ENCODE measurements around the gene ITPR1.

ITPR1 gene

GRCh38 chr3:4460334-4460733 lies 32.8 kb upstream of the ITPR1 start:
- Histone ChIP-seq H2AFZ (ENCODE audit: low read length) (no peak overlapping the region), H3K36me3 (ENCODE audit: insufficient read depth, low read length) (no peaks in the 10 kb centered on the region), H4K20me1 (ENCODE audit: insufficient read depth, low read length, poor library complexity, severe bottlenecking) (no peaks in the 10 kb centered on the region), H3K9me3 (ENCODE audit: insufficient read depth, low read depth, low read length) (no peaks in the 10 kb centered on the region), H3K4me1 (ENCODE audit: insufficient read depth, low read length, poor library complexity, severe bottlenecking) (peaks cover 7% of the 10 kb centered on the region), H3K79me2 (ENCODE audit: insufficient read depth, low read length) (no peaks in the 10 kb centered on the region), H3K9me2 (replicated peaks; ENCODE audit: low read depth, low read length) (no peaks in the 10 kb centered on the region), H3K9ac (ENCODE audit: low read depth, low read length, poor library complexity, severe bottlenecking) (no peak overlapping the region), H3K4me3 (ENCODE audit: low read length, poor library complexity, severe bottlenecking) (no peak overlapping the region), H3K4me2 (ENCODE audit: low read depth, low read length, poor library complexity, severe bottlenecking) (no peak overlapping the region), H3F3A (ENCODE audit: low read depth) (no peaks in the 10 kb centered on the region), H3K27me3 (ENCODE audit: insufficient read depth, low read length, poor library complexity, severe bottlenecking) (no peaks in the 10 kb centered on the region)
- TF ChIP-seq, protein P1, sequence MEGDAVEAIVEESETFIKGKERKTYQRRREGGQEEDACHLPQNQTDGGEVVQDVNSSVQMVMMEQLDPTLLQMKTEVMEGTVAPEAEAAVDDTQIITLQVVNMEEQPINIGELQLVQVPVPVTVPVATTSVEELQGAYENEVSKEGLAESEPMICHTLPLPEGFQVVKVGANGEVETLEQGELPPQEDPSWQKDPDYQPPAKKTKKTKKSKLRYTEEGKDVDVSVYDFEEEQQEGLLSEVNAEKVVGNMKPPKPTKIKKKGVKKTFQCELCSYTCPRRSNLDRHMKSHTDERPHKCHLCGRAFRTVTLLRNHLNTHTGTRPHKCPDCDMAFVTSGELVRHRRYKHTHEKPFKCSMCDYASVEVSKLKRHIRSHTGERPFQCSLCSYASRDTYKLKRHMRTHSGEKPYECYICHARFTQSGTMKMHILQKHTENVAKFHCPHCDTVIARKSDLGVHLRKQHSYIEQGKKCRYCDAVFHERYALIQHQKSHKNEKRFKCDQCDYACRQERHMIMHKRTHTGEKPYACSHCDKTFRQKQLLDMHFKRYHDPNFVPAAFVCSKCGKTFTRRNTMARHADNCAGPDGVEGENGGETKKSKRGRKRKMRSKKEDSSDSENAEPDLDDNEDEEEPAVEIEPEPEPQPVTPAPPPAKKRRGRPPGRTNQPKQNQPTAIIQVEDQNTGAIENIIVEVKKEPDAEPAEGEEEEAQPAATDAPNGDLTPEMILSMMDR (conservative IDR thresholded peaks at IDR 0.05; ENCODE audit: low read length), result no peak

DNA sequence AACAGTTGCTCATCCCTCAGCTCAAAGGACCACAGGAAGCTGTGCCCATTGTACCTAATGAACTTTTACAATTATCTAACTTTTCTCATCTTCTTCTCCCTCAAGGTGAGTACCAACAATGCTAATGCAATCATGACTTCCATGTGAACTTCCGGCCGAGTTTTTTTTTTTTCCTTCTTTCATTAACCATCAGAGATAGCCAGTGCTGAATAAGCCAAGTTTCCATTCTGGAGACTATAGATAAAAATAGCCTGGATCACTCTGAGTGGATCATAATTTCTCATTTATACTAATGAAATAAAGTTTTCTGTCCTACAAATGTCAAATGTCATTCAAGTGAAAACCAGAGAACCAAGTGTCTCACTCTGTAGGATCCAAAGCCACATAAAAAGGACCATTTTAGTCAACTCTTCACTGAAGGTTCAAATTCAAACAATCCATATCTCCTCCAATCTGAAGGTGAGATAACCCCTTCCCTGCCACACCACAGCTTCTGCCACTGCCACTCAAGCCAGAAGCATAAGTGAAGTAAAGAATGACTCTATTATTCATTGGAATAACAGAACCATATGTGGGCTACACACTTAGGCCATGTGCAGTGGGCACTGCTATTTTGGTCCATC lies 31.6 kb upstream of the ITPR1 start:
- peaks cover 11% of the 10 kb centered on the region for H3K4me1 ChIP-seq (ENCODE audit: insufficient read depth, low read length, poor library complexity, severe bottlenecking)
- H2AFZ ChIP-seq (ENCODE audit: low read length), result no peak overlapping the region
- H4K20me1 ChIP-seq (ENCODE audit: insufficient read depth, low read length, poor library complexity, severe bottlenecking), result no peaks in the 10 kb centered on the region

GRCh38 chr3:4462369-4463040 lies 30.6 kb upstream of the ITPR1 start:
- no peak overlapping the region for H3K9ac ChIP-seq (ENCODE audit: low read depth, low read length, poor library complexity, severe bottlenecking)
- H4K20me1 ChIP-seq (ENCODE audit: insufficient read depth, low read length, poor library complexity, severe bottlenecking), result no peaks in the 10 kb centered on the region
- H3K27me3 ChIP-seq (ENCODE audit: insufficient read depth, low read length, poor library complexity, severe bottlenecking), result no peaks in the 10 kb centered on the region
- H2AFZ ChIP-seq (ENCODE audit: low read length), result no peak overlapping the region
- H3K4me3 ChIP-seq (ENCODE audit: low read length, poor library complexity, severe bottlenecking), result no peak overlapping the region
- no peaks in the 10 kb centered on the region for H3K9me2 ChIP-seq (replicated peaks; ENCODE audit: low read depth, low read length)
- H3K9me3 ChIP-seq (ENCODE audit: insufficient read depth, low read depth, low read length), result no peaks in the 10 kb centered on the region
- no peak for TF ChIP-seq EZH2phosphoT487 (IDR thresholded peaks at IDR 0.05; ENCODE audit: borderline replicate concordance)
- TF ChIP-seq, protein P1 (conservative IDR thresholded peaks at IDR 0.05; ENCODE audit: low read length), result no peak
- H3K4me2 ChIP-seq (ENCODE audit: low read depth, low read length, poor library complexity, severe bottlenecking), result no peak overlapping the region
- peaks cover 16% of the 10 kb centered on the region for H3K4me1 ChIP-seq (ENCODE audit: insufficient read depth, low read length, poor library complexity, severe bottlenecking)
- no peaks in the 10 kb centered on the region for H3F3A ChIP-seq (ENCODE audit: low read depth)
- H3K36me3 ChIP-seq (ENCODE audit: insufficient read depth, low read length), result no peaks in the 10 kb centered on the region
- peaks cover 7% of the 10 kb centered on the region for H3K79me2 ChIP-seq (ENCODE audit: insufficient read depth, low read length)

More for the DNA sequence above, 31.6 kb upstream of the ITPR1 start:
- H3K9me3 ChIP-seq (ENCODE audit: insufficient read depth, low read depth, low read length), result no peaks in the 10 kb centered on the region
- H3K9ac ChIP-seq (ENCODE audit: low read depth, low read length, poor library complexity, severe bottlenecking), result no peak overlapping the region
- no peak overlapping the region for H3K4me3 ChIP-seq (ENCODE audit: low read length, poor library complexity, severe bottlenecking)
- no peak overlapping the region for H3K4me2 ChIP-seq (ENCODE audit: low read depth, low read length, poor library complexity, severe bottlenecking)
- TF ChIP-seq EZH2phosphoT487 (IDR thresholded peaks at IDR 0.05; ENCODE audit: borderline replicate concordance), result no peak
- TF ChIP-seq, protein P1 (conservative IDR thresholded peaks at IDR 0.05; ENCODE audit: low read length), result no peak
- no peaks in the 10 kb centered on the region for H3K9me2 ChIP-seq (replicated peaks; ENCODE audit: low read depth, low read length)
- H3K79me2 ChIP-seq (ENCODE audit: insufficient read depth, low read length), result peaks cover 4% of the 10 kb centered on the region
- no peaks in the 10 kb centered on the region for H3K36me3 ChIP-seq (ENCODE audit: insufficient read depth, low read length)
- H3F3A ChIP-seq (ENCODE audit: low read depth), result no peaks in the 10 kb centered on the region
- H3K27me3 ChIP-seq (ENCODE audit: insufficient read depth, low read length, poor library complexity, severe bottlenecking), result no peaks in the 10 kb centered on the region

All from Loucy (cell line).